ENCODE data around the gene LSM3.

DNA sequence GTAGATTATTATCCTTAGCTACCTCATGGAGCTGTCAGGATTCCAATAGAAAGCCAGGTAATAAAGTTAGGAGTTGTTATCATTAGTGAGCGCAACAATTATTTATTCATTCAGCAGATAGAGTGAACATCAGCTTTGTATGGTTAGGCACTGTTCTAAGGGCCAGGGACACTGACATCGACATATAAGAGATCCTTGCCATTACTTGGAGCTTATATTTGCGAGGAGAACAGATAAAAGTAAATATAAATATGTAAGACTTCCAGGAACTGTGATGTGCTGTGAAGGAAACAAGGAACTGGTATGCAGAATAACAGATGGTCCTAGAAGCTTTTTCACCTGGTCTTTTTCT, 473 bp downstream of the LSM3 start:
- TF ChIP-seq ZBTB1 (CRISPR knock-in tag; IDR thresholded peaks at IDR 0.05; ENCODE audit: borderline replicate concordance, low read depth) (no peak), NCOR1 (IDR thresholded peaks at IDR 0.05) (no peak), KLF16 (IDR thresholded peaks at IDR 0.05) (no peak), JUND (IDR thresholded peaks at IDR 0.05; ENCODE audit: borderline replicate concordance, low read depth, low read length) (no peak), JUND (tag; IDR thresholded peaks at IDR 0.05; ENCODE audit: borderline replicate concordance, low read depth, low read length) (no peak), POLR2AphosphoS5 (IDR thresholded peaks at IDR 0.05; ENCODE audit: control insufficient read depth, insufficient read depth, low read depth, low read length) (no peak), ZNF707 (CRISPR knock-in tag; conservative IDR thresholded peaks at IDR 0.05) (no peak), NCOA4 (IDR thresholded peaks at IDR 0.05; ENCODE audit: partially characterized antibody) (no peak)
- TF ChIP-seq, protein P1, sequence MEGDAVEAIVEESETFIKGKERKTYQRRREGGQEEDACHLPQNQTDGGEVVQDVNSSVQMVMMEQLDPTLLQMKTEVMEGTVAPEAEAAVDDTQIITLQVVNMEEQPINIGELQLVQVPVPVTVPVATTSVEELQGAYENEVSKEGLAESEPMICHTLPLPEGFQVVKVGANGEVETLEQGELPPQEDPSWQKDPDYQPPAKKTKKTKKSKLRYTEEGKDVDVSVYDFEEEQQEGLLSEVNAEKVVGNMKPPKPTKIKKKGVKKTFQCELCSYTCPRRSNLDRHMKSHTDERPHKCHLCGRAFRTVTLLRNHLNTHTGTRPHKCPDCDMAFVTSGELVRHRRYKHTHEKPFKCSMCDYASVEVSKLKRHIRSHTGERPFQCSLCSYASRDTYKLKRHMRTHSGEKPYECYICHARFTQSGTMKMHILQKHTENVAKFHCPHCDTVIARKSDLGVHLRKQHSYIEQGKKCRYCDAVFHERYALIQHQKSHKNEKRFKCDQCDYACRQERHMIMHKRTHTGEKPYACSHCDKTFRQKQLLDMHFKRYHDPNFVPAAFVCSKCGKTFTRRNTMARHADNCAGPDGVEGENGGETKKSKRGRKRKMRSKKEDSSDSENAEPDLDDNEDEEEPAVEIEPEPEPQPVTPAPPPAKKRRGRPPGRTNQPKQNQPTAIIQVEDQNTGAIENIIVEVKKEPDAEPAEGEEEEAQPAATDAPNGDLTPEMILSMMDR (IDR thresholded peaks at IDR 0.05 in 2 of 3, conservative IDR thresholded peaks at IDR 0.05 in 1 of 3; ENCODE audit: insufficient read depth in 2 of 3, low read depth in 1 of 3, low read length in 3 of 3) = no peak
- TF ChIP-seq, protein P2, sequence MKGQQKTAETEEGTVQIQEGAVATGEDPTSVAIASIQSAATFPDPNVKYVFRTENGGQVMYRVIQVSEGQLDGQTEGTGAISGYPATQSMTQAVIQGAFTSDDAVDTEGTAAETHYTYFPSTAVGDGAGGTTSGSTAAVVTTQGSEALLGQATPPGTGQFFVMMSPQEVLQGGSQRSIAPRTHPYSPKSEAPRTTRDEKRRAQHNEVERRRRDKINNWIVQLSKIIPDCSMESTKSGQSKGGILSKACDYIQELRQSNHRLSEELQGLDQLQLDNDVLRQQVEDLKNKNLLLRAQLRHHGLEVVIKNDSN (CRISPR knock-in tag; IDR thresholded peaks at IDR 0.05) = no peak
- TF ChIP-seq, protein P3, sequence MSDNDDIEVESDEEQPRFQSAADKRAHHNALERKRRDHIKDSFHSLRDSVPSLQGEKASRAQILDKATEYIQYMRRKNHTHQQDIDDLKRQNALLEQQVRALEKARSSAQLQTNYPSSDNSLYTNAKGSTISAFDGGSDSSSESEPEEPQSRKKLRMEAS (CRISPR knock-in tag; IDR thresholded peaks at IDR 0.05) = no peak
- TF ChIP-seq, protein P4, sequence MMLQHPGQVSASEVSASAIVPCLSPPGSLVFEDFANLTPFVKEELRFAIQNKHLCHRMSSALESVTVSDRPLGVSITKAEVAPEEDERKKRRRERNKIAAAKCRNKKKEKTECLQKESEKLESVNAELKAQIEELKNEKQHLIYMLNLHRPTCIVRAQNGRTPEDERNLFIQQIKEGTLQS (IDR thresholded peaks at IDR 0.05) = no peak
- TF ChIP-seq, protein P4 (CRISPR knock-in tag; conservative IDR thresholded peaks at IDR 0.05) = no peak; the same call in 1 of the 2 replicates
- TF ChIP-seq, protein P5, sequence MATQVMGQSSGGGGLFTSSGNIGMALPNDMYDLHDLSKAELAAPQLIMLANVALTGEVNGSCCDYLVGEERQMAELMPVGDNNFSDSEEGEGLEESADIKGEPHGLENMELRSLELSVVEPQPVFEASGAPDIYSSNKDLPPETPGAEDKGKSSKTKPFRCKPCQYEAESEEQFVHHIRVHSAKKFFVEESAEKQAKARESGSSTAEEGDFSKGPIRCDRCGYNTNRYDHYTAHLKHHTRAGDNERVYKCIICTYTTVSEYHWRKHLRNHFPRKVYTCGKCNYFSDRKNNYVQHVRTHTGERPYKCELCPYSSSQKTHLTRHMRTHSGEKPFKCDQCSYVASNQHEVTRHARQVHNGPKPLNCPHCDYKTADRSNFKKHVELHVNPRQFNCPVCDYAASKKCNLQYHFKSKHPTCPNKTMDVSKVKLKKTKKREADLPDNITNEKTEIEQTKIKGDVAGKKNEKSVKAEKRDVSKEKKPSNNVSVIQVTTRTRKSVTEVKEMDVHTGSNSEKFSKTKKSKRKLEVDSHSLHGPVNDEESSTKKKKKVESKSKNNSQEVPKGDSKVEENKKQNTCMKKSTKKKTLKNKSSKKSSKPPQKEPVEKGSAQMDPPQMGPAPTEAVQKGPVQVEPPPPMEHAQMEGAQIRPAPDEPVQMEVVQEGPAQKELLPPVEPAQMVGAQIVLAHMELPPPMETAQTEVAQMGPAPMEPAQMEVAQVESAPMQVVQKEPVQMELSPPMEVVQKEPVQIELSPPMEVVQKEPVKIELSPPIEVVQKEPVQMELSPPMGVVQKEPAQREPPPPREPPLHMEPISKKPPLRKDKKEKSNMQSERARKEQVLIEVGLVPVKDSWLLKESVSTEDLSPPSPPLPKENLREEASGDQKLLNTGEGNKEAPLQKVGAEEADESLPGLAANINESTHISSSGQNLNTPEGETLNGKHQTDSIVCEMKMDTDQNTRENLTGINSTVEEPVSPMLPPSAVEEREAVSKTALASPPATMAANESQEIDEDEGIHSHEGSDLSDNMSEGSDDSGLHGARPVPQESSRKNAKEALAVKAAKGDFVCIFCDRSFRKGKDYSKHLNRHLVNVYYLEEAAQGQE (IDR thresholded peaks at IDR 0.05; ENCODE audit: borderline replicate concordance) = no peak
- TF ChIP-seq, protein P5 (CRISPR knock-in tag; IDR thresholded peaks at IDR 0.05; ENCODE audit: low read depth) = no peak
- TF ChIP-seq, protein P6, sequence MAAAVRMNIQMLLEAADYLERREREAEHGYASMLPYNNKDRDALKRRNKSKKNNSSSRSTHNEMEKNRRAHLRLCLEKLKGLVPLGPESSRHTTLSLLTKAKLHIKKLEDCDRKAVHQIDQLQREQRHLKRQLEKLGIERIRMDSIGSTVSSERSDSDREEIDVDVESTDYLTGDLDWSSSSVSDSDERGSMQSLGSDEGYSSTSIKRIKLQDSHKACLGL (CRISPR knock-in tag; IDR thresholded peaks at IDR 0.05; ENCODE audit: borderline replicate concordance, poor library complexity, severe bottlenecking) = no peak
- TF ChIP-seq, protein P7, sequence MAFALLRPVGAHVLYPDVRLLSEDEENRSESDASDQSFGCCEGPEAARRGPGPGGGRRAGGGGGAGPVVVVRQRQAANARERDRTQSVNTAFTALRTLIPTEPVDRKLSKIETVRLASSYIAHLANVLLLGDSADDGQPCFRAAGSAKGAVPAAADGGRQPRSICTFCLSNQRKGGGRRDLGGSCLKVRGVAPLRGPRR (CRISPR knock-in tag; IDR thresholded peaks at IDR 0.05) = no peak

Measured in K562 (cell line).